NT2/D1 (cell line): ENCODE results near the gene SLC39A5.

ENCODE experiments used
- SUZ12 ChIP-seq: IDR thresholded peaks from 2 replicates; pipeline ENCODE4 v1.6.1; 2011; ENCODE audit not compliant: insufficient read length, insufficient read depth; ENCODE audit errors: extremely low read depth
- YY1 ChIP-seq: IDR thresholded peaks from 2 replicates; pipeline ENCODE4 v1.6.1; 2011; ENCODE audit not compliant: insufficient read length, insufficient read depth
- ZNF274 ChIP-seq: IDR thresholded peaks from 2 replicates; pipeline ENCODE4 v1.6.1; 2011; ENCODE audit warnings: mild to moderate bottlenecking, low read depth, low read length

GRCh38 chr12:56220611-56221231 is 9.1 kb upstream of the SLC39A5 start:
- TF ChIP-seq YY1 (no peak), ZNF274 (no peak), SUZ12 (no peak)
